Colonic mucosa (tissue), 4 donors: Measurements from ENCODE around the gene BAZ2B. TPM values are rescaled to one million over a fixed set of nuclear protein-coding genes. Genes with fewer than 3 reads are reported as not detected.

ENCODE experiments used
- DNase-seq: peaks from one replicate; pipeline ENCODE4 v3.0.0-alpha.2; 2020
- H3K27ac ChIP-seq: fragments of 200-600 bp; one replicate; pipeline ENCODE4 v1.8.0; 2021
- H3K27me3 ChIP-seq: fragments of 200-600 bp; one replicate; pipeline ENCODE4 v1.8.0; 2021
- H3K36me3 ChIP-seq: fragments of 200-600 bp; one replicate; pipeline ENCODE4 v1.8.0; 2021
- H3K4me1 ChIP-seq: fragments of 200-600 bp; one replicate; pipeline ENCODE4 v1.8.0; 2021; ENCODE audit warnings: mild to moderate bottlenecking
- H3K4me3 ChIP-seq: fragments of 200-600 bp; one replicate; pipeline ENCODE4 v1.8.0; 2021
- H3K9ac ChIP-seq, 2 donors: one replicate each; pipeline ENCODE4 v1.7.0; 2013; ENCODE audit warnings: control low read depth in 2 of 2, low read depth in 2 of 2, low read length in 2 of 2
- H3K9me3 ChIP-seq: fragments of 200-600 bp; one replicate; pipeline ENCODE4 v1.8.0; 2021
- intact Hi-C: fragments of 100-400 bp; cut with DNase I; formaldehyde crosslinking; loops from one replicate; pipeline ENCODE4 v1.14.1; 2022
- total RNA-seq, 2 donors: library from RNA; stranded (reverse); fragmentation: NEBNext Ultra II Directional in 1 of 2; extraction: Animal tissue kit (Norgen Biotek cat#: 25700) in 1 of 2; gene quantifications; one replicate each; pipeline ENCODE4 v1.2.1, GENCODE V29; 2021
- TF ChIP-seq, protein P1 (sequence below): fragments of 200-600 bp; IDR thresholded peaks from one replicate; pipeline ENCODE4 v1.8.0; 2022; ENCODE audit warnings: antibody characterized with exemption, mild to moderate bottlenecking
- donor health status: healthy.
- donor health status: DM: no; HTN: no; CAD: no.
- donor health status: DM: no; HTN: no; CAD: no.

Gene BAZ2B
- total RNA-seq, 2 donors from 2014 or later: 36.7 to 60.9 TPM

DNA sequence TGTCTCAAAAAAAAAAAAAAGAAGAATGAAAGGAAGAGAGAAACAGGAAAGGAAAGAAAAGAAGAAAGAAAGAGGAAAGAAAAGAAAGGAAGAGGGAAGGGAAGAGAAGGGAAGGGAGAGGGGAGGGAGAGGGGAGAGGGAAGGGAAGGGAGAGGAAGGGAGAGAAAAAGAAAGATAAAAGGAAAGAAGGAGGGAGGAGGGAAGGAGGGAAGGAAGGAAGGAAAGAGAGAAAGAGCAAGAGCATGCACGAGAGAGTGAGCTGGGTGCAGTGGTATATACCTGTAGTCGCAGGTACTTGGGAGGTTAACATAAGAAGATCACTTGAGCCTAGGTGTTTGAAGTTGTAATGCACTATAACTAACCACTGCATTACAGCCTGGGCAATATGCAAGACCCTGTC lies 6.6 kb upstream of the BAZ2B start:
- Histone ChIP-seq H3K27ac (no peak overlapping the region), H3K4me1 (no peaks in the 10 kb centered on the region), H3K27me3 (no peaks in the 10 kb centered on the region), H3K9me3 (no peaks in the 10 kb centered on the region), H3K4me3 (no peak overlapping the region), H3K9ac (no peak overlapping the region), H3K36me3 (no peaks in the 10 kb centered on the region)
- intact Hi-C loops: no loop called here
- no peak for DNase-seq
- TF ChIP-seq, protein P1, sequence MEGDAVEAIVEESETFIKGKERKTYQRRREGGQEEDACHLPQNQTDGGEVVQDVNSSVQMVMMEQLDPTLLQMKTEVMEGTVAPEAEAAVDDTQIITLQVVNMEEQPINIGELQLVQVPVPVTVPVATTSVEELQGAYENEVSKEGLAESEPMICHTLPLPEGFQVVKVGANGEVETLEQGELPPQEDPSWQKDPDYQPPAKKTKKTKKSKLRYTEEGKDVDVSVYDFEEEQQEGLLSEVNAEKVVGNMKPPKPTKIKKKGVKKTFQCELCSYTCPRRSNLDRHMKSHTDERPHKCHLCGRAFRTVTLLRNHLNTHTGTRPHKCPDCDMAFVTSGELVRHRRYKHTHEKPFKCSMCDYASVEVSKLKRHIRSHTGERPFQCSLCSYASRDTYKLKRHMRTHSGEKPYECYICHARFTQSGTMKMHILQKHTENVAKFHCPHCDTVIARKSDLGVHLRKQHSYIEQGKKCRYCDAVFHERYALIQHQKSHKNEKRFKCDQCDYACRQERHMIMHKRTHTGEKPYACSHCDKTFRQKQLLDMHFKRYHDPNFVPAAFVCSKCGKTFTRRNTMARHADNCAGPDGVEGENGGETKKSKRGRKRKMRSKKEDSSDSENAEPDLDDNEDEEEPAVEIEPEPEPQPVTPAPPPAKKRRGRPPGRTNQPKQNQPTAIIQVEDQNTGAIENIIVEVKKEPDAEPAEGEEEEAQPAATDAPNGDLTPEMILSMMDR: no peak

DNA sequence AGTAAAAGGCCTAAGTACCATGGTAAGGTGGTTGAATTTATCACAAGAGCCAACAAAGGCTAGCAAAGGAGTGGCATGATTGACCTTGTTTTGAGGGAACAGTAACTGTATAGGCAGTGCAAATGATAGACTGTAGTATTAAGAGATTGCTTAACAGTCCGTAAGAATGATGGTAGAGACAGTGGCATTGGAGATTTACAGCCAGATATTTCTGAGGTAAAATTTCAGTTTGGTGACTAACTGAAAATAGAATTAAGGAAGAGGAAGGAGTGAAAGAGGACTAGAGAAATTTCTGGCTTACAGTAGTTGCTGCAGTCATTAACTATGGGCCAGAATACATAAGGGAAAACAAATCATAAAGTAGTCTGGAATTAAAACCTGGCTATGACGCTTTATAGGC lies 4.4 kb upstream of the BAZ2B start:
- Histone ChIP-seq H3K4me3 (no peak overlapping the region), H3K36me3 (no peaks in the 10 kb centered on the region), H3K9ac (no peak overlapping the region), H3K9me3 (no peaks in the 10 kb centered on the region), H3K27ac (no peak overlapping the region), H3K4me1 (no peaks in the 10 kb centered on the region), H3K27me3 (no peaks in the 10 kb centered on the region)
- TF ChIP-seq, protein P1: no peak
- no peak for DNase-seq
- intact Hi-C loops: no loop called here

DNA sequence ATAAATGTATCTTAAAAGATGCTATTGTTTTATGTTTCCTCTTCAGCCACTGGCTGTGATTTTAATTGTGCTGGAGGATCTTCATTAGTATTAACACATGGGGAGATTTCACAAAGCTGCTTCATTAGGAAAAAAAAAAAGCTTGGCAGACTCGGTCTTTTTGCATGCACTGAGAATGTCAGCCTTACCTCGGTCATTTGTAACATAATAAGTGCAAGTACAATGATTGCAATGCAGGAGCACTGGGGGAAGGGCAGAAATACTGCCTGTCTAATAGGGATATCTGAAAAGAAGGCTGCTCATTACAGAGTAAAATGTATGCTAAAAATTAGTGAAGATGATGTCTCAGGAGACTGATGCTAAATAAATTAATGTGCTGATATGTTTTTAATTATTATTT lies 1.3 kb upstream of the BAZ2B start:
- DNase-seq: peak; percentile 44
- TF ChIP-seq, protein P1: no peak
- peak overlapping the region; percentile 60 for H3K4me3 ChIP-seq
- no peaks in the 10 kb centered on the region for H3K9me3 ChIP-seq
- H3K36me3 ChIP-seq: no peaks in the 10 kb centered on the region
- H3K27me3 ChIP-seq: no peaks in the 10 kb centered on the region
- H3K9ac ChIP-seq: peak overlapping the region in 1 of 2 donors; percentile 98
- intact Hi-C loops: no loop called here
- no peaks in the 10 kb centered on the region for H3K4me1 ChIP-seq
- H3K27ac ChIP-seq: no peak overlapping the region

DNA sequence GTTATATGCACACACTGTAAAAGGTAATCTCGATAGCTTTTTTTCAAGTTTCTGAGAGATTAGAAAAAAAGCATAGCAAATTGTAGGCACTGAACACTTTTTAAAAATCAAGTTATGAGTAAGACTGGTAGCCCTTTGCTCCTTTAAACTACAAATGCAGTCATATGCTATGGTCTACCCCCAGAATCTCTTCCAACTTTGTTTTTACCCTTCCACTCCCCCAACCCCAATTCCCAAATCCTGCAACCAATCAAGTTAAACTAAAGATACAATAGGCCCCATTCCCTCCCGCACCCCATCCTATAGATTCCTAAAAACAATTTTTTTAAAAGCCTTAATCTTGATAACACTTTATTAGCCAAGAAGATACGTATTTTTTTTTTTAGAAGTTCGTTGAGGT lies 752 bp upstream of the BAZ2B start:
- DNase-seq: no peak
- H3K27ac ChIP-seq: peak overlapping the region; percentile 98
- intact Hi-C loops: no loop called here
- H3K27me3 ChIP-seq: no peaks in the 10 kb centered on the region
- no peaks in the 10 kb centered on the region for H3K9me3 ChIP-seq
- no peaks in the 10 kb centered on the region for H3K36me3 ChIP-seq
- H3K4me3 ChIP-seq: peak overlapping the region; percentile 60
- TF ChIP-seq, protein P1: no peak
- no peaks in the 10 kb centered on the region for H3K4me1 ChIP-seq
- peak overlapping the region in 1 of 2 donors; percentile 98 for H3K9ac ChIP-seq

DNA sequence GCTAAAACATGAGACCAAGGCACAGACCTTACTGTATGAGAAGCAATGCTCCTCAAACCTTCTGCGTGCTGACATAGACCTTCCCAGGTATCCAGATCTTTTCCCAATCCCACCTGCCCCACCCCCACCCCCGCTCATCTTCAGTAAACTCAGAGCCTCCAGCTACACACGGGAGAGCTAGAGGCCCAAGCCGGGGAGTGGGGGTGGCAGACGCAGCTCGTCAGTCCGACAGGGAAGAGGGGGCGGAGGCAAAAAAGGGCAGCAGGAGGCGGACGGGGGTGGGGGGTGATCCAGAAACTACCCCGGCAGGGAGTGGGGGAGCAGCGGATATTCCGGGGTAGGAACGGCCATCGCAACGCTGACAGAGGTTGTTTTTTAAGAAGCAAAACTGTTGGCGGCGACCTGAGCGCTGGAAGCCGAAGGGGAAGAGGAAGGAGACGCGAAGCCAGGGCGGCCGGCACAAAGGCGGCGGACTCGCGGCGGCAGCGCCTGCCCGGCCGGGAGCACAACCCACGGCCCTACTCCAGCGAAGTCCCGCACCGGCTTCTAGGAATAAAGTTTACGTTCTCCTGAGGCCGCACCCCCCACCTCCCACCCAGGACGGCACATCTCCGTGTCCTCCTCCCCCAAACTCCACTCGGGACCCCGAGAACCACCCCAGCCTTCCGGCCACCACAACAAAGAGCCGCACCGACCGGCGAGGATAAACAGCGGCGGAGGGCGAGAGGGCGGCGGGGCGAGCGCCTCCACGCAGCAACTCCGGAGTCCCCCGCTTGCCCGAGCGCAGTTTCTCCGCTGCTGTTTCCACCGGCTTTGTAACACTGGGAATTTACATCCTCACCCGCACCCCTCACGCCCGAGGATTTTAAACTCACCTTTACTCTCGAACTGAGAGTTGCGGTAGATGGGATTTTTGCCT lies 722 bp downstream of the BAZ2B start:
- Histone ChIP-seq H3K9ac (peak overlapping the region; percentile 97 to 98), H3K4me3 (peak overlapping the region; percentile 60), H3K27ac (peak overlapping the region; percentile 98), H3K36me3 (no peaks in the 10 kb centered on the region), H3K27me3 (no peaks in the 10 kb centered on the region), H3K4me1 (no peaks in the 10 kb centered on the region), H3K9me3 (no peaks in the 10 kb centered on the region)
- intact Hi-C loops: no loop called here
- TF ChIP-seq, protein P1: no peak
- peak; percentile 91 for DNase-seq
